OCI-LY7 (cell line): Measurements from ENCODE around the gene ADARB2. TPM values are rescaled to one million over a fixed set of nuclear protein-coding genes. Genes with fewer than 3 reads are reported as not detected.

ENCODE experiments used
- BruUV-seq: library from RNA; stranded (reverse); fragments of 400-500 nt; replicated peaks from 2 replicates; lab custom pipeline; 2021; lab: Mats Ljungman, UMichigan
- CTCF ChIA-PET: fragments of 300-600 bp; sonication (Branson Sonifier 250); formaldehyde crosslinking; loops from one replicate; lab custom pipeline; 2022; ENCODE audit warnings: antibody characterized with exemption; ENCODE audit not compliant: unreplicated experiment; lab: Charles Lee
- POLR2A ChIA-PET: fragments of 300-600 bp; sonication (Branson Sonifier 250); formaldehyde crosslinking; loops from one replicate; lab custom pipeline; 2022; ENCODE audit warnings: antibody characterized with exemption; lab: Charles Lee
- DNase-seq: peaks from one replicate; pipeline ENCODE4 v3.0.0-alpha.2; 2015; ENCODE audit warnings: low spot score
- H2AFZ ChIP-seq: fragments of 200-600 bp; sonication (generic), shearing (Covaris generic); 2 replicates; pipeline ENCODE4 v1.6.1; 2014; ENCODE audit warnings: mild to moderate bottlenecking, antibody characterized with exemption, low read length, moderate library complexity
- H3K27ac ChIP-seq: fragments of 200-600 bp; sonication (generic); 2 replicates; pipeline ENCODE4 v1.5.1; 2014; ENCODE audit warnings: mixed run types, low read depth, mild to moderate bottlenecking, moderate library complexity, low read length, inconsistent platforms; ENCODE audit not compliant: poor library complexity, severe bottlenecking
- H3K36me3 ChIP-seq: fragments of 200-600 bp; sonication (generic); 2 replicates; pipeline ENCODE4 v1.6.1; 2014; ENCODE audit warnings: mild to moderate bottlenecking, antibody characterized with exemption, low read length, moderate library complexity, mixed read lengths; ENCODE audit not compliant: insufficient read depth
- H3K4me1 ChIP-seq: fragments of 200-600 bp; sonication (generic); 2 replicates; pipeline ENCODE4 v1.5.1; 2014; ENCODE audit warnings: mild to moderate bottlenecking, low read length; ENCODE audit not compliant: insufficient read depth, poor library complexity, severe bottlenecking
- H3K4me2 ChIP-seq: fragments of 200-600 bp; sonication (generic); 2 replicates; pipeline ENCODE4 v1.6.1; 2014; ENCODE audit warnings: mild to moderate bottlenecking, low read length
- H3K4me3 ChIP-seq: fragments of 200-600 bp; sonication (generic); 2 replicates; pipeline ENCODE4 v1.5.1; 2014; ENCODE audit warnings: mild to moderate bottlenecking, low read depth, low read length; ENCODE audit not compliant: poor library complexity, severe bottlenecking
- H3K79me2 ChIP-seq: fragments of 200-600 bp; sonication (generic); 2 replicates; pipeline ENCODE4 v1.6.1; 2016; ENCODE audit warnings: low read depth, mild to moderate bottlenecking, low read length, moderate library complexity, mixed read lengths; ENCODE audit not compliant: insufficient read depth
- H3K9me2 ChIP-seq: fragments of 200-600 bp; sonication (generic); 2 replicates; pipeline ENCODE4 v1.6.1; 2016; ENCODE audit warnings: mild to moderate bottlenecking, low read length, mixed read lengths; ENCODE audit not compliant: insufficient read depth
- H3K9me3 ChIP-seq: fragments of 200-600 bp; sonication (generic); 2 replicates; pipeline ENCODE4 v1.6.1; 2014; ENCODE audit warnings: mild to moderate bottlenecking, mixed run types, low read length, mixed read lengths
- H4K20me1 ChIP-seq: fragments of 200-600 bp; sonication (generic); 2 replicates; pipeline ENCODE4 v1.6.1; 2014; ENCODE audit warnings: mild to moderate bottlenecking, antibody characterized with exemption, low read length, moderate library complexity, mixed read lengths; ENCODE audit not compliant: insufficient read depth
- CTCF ChIP-seq: fragments of 200-600 bp; sonication (generic); conservative IDR thresholded peaks from 2 replicates; pipeline ENCODE4 v1.5.1; 2014; ENCODE audit warnings: mild to moderate bottlenecking, antibody characterized with exemption, low read length, moderate library complexity, mixed read lengths
- EZH2phosphoT487 ChIP-seq: fragments of 200-600 bp; sonication (generic); IDR thresholded peaks from 2 replicates; pipeline ENCODE4 v1.6.1; 2018; ENCODE audit warnings: low read depth, borderline replicate concordance, mild to moderate bottlenecking, mixed run types, antibody characterized with exemption, low read length, moderate library complexity, mixed read lengths
- intact Hi-C: fragments of 100-400 bp; cut with micrococcal nuclease; formaldehyde crosslinking; loops from one replicate; pipeline ENCODE4 v1.10.0; 2022; ENCODE audit not compliant: unreplicated experiment
- total RNA-seq, 2 experiments: library from RNA; depleted of rRNA in 1 of 2; stranded (reverse); fragments of >200 nt in 1 of 2; shearing (Covaris generic) in 1 of 2; gene quantifications; 2 replicates each; pipeline ENCODE4 v1.2.3, GENCODE V29; 2014 to 2022

ADARB2 gene
- total RNA-seq, 2 experiments from 2014 or later, result 0.03 TPM; not detected in 1

GRCh38 chr10:1467334-1468076, 269.8 kb downstream of the ADARB2 start:
- Histone ChIP-seq H3K4me1 (peaks cover 16% of the 10 kb centered on the region), H3K9me3 (no peaks in the 10 kb centered on the region), H2AFZ (no peak overlapping the region), H4K20me1 (no peaks in the 10 kb centered on the region), H3K4me2 (no peak overlapping the region), H3K4me3 (no peak overlapping the region), H3K79me2 (no peaks in the 10 kb centered on the region), H3K36me3 (no peaks in the 10 kb centered on the region), H3K27ac (no peak overlapping the region), H3K9me2 (no peaks in the 10 kb centered on the region)
- ChIA-PET POLR2A (no interaction called here), CTCF (no interaction called here)
- no TSS peak for BruUV-seq
- DNase-seq, result no peak
- intact Hi-C loops, result no loop called here
- no peak for TF ChIP-seq CTCF
- TF ChIP-seq EZH2phosphoT487, result no peak

- POLR2A ChIA-PET, result no interaction called here
Measured at GRCh38 chr10:1465993-1466764, 271.1 kb downstream of the ADARB2 start.

More at GRCh38 chr10:1465993-1466764, 271.1 kb downstream of the ADARB2 start:
- no peaks in the 10 kb centered on the region for H4K20me1 ChIP-seq
- H3K36me3 ChIP-seq, result no peaks in the 10 kb centered on the region
- no peak overlapping the region for H3K4me3 ChIP-seq
- no peaks in the 10 kb centered on the region for H3K79me2 ChIP-seq
- intact Hi-C loops, result no loop called here
- H3K9me3 ChIP-seq, result no peaks in the 10 kb centered on the region
- no peaks in the 10 kb centered on the region for H3K9me2 ChIP-seq
- CTCF ChIA-PET, result no interaction called here
- no peak for TF ChIP-seq CTCF
- TF ChIP-seq EZH2phosphoT487, result no peak
- H3K4me1 ChIP-seq, result peaks cover 29% of the 10 kb centered on the region
- BruUV-seq, result no TSS peak
- H3K4me2 ChIP-seq, result no peak overlapping the region
- DNase-seq, result no peak
- no peak overlapping the region for H3K27ac ChIP-seq
- H2AFZ ChIP-seq, result no peak overlapping the region
